Stimulated activated memory B cell treated with anti-CD40 and anti-IgM and Interleukin-4, amounts not matched to agents 10 μg/mL and 1 μg/mL and 100 μg/mL, for 72 hours (primary cell): ENCODE measurements around the gene DDX27.
"Not testable (repeated sequence)": the region's sequence is repeated elsewhere in the genome, so short reads cannot be mapped to it uniquely, and the experiment has no call there.

ENCODE experiments used
- ATAC-seq: fragments of 150-1000 bp; cut with Tn5 transposase; 2 replicates; pipeline ENCODE4 v1.10.0; 2021
- H3K27ac Mint-ChIP-seq: one replicate; pipeline ENCODE4 v1.8.0; 2022; ENCODE audit warnings: mild to moderate bottlenecking, mixed read lengths
- H3K27me3 Mint-ChIP-seq: one replicate; pipeline ENCODE4 v1.8.0; 2022; ENCODE audit warnings: mixed read lengths
- H3K36me3 Mint-ChIP-seq: one replicate; pipeline ENCODE4 v1.8.0; 2022; ENCODE audit warnings: mixed read lengths
- H3K4me1 Mint-ChIP-seq: one replicate; pipeline ENCODE4 v1.8.0; 2022; ENCODE audit warnings: mixed read lengths
- H3K4me3 Mint-ChIP-seq: one replicate; pipeline ENCODE4 v1.8.0; 2022; ENCODE audit warnings: mild to moderate bottlenecking, moderate library complexity, mixed read lengths
- H3K9me3 Mint-ChIP-seq: one replicate; pipeline ENCODE4 v1.8.0; 2022; ENCODE audit warnings: mixed read lengths

Gene DDX27, protein sequence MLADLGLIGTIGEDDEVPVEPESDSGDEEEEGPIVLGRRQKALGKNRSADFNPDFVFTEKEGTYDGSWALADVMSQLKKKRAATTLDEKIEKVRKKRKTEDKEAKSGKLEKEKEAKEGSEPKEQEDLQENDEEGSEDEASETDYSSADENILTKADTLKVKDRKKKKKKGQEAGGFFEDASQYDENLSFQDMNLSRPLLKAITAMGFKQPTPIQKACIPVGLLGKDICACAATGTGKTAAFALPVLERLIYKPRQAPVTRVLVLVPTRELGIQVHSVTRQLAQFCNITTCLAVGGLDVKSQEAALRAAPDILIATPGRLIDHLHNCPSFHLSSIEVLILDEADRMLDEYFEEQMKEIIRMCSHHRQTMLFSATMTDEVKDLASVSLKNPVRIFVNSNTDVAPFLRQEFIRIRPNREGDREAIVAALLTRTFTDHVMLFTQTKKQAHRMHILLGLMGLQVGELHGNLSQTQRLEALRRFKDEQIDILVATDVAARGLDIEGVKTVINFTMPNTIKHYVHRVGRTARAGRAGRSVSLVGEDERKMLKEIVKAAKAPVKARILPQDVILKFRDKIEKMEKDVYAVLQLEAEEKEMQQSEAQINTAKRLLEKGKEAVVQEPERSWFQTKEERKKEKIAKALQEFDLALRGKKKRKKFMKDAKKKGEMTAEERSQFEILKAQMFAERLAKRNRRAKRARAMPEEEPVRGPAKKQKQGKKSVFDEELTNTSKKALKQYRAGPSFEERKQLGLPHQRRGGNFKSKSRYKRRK

GRCh38 chr20:49219091-49219923 is at the start of gene DDX27:
TSS of gene DDX27 (plus strand) at chr20:49219416. CDS start at chr20:49219449, 33 bp downstream.
- Mint-ChIP-seq H3K36me3 (peaks cover 27% of the 10 kb centered on the region), H3K4me1 (peaks cover 24% of the 10 kb centered on the region), H3K27me3 (no peaks in the 10 kb centered on the region), H3K4me3 (peak within 1 kb of the TSS; percentile 95), H3K9me3 (no peaks in the 10 kb centered on the region), H3K27ac (peak within 1 kb of the TSS; percentile 94)
- peak; percentile 98 for ATAC-seq

DNA sequence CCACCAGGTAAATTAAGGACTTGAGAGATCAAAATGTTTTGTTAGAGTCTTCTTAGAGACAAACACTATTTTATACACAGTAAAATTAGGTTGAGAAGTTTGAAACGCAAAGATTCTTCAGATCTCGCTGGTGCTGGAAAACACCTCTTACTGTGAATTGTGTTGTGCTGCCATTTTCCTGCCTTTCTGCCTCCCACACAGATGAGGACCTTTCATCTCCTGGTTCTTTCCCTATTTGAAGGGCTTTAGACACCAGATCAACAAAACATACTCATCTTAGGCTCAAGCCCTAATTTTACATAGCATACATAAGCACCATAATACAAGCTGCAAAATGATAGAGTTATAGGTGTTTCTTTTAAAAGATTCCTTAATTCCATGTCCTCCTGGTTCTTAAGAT is 49.7 kb upstream of the DDX27 start:
- H3K36me3 Mint-ChIP-seq: peaks cover 28% of the 10 kb centered on the region
- no peak overlapping the region for H3K27ac Mint-ChIP-seq
- ATAC-seq: no peak
- H3K27me3 Mint-ChIP-seq: no peaks in the 10 kb centered on the region
- no peaks in the 10 kb centered on the region for H3K9me3 Mint-ChIP-seq
- H3K4me3 Mint-ChIP-seq: no peak overlapping the region
- H3K4me1 Mint-ChIP-seq: peaks cover 40% of the 10 kb centered on the region

DNA sequence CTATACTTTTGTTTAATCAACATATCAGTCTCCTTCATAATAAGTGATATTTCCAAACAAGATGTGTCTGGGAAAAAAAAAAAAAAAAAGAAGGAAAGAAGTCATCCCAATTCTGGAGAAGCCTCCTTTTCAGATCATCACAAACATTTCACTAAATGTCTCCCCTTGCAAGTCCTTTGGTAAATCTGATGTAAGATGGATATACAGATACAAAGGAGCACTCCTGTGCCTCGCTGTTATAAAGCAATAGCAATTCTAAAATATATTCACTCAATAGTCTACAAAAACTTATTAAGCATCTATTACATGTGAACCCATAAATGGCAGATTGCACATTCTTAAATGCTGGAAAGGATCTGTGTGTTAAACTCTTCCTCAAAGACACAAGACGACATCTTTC is 48.5 kb upstream of the DDX27 start:
- no peak overlapping the region for H3K4me3 Mint-ChIP-seq
- H3K36me3 Mint-ChIP-seq: peaks cover 25% of the 10 kb centered on the region
- peaks cover 36% of the 10 kb centered on the region for H3K4me1 Mint-ChIP-seq
- no peak overlapping the region for H3K27ac Mint-ChIP-seq
- H3K27me3 Mint-ChIP-seq: no peaks in the 10 kb centered on the region
- H3K9me3 Mint-ChIP-seq: no peaks in the 10 kb centered on the region
- ATAC-seq: no peak

- Mint-ChIP-seq H3K4me3 (no peak overlapping the region), H3K9me3 (no peaks in the 10 kb centered on the region), H3K36me3 (peaks cover 19% of the 10 kb centered on the region), H3K27me3 (no peaks in the 10 kb centered on the region), H3K4me1 (peaks cover 24% of the 10 kb centered on the region), H3K27ac (no peak overlapping the region)
- no peak for ATAC-seq
Measured at GRCh38 chr20:49171909-49172308, 47.3 kb upstream of the DDX27 start.

DNA sequence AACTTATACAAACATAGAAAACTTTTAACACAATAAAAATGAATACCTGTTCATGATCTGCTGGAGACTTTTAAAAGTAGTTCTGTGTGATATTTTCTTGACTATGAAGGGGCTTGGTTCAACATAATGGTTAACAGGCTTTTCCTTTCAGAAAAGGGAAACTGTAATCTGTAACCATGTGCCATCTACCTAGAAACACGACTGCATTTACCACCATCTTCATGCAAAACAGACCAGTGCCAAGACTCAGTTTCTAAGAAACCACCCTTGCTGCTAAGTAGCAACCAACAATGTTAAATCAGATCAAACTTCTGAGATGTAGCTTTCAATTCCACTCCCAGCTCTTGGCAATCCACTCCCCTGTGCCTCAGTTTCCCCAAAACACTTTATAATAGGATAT is 46.8 kb upstream of the DDX27 start:
- Mint-ChIP-seq H3K27me3 (no peaks in the 10 kb centered on the region), H3K4me1 (peaks cover 21% of the 10 kb centered on the region), H3K36me3 (peaks cover 20% of the 10 kb centered on the region), H3K27ac (no peak overlapping the region), H3K9me3 (no peaks in the 10 kb centered on the region), H3K4me3 (no peak overlapping the region)
- no peak for ATAC-seq

DNA sequence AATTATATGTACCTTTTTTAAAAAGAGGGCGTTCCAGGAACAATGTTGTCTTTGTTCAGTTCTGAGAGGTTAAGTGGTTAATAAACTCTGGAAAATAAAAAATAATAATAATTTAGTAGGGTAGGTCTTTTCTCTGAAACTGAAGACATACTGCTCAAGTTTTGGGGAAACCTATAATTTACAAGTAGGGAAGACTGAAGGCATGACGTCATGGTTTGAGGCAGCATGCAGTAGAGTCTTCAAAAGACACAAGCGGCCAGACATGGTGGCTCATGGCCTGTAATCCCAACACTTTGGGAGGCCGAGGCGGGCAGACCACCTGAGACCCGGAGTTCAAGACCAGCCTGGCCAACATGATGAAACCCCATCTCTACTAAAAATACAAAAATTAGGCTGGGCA is 45.0 kb upstream of the DDX27 start:
- H3K27me3 Mint-ChIP-seq: no peaks in the 10 kb centered on the region
- peaks cover 21% of the 10 kb centered on the region for H3K4me1 Mint-ChIP-seq
- H3K36me3 Mint-ChIP-seq: peaks cover 30% of the 10 kb centered on the region
- no peak overlapping the region for H3K4me3 Mint-ChIP-seq
- no peaks in the 10 kb centered on the region for H3K9me3 Mint-ChIP-seq
- H3K27ac Mint-ChIP-seq: no peak overlapping the region
- no peak for ATAC-seq

- no peak overlapping the region for H3K4me3 Mint-ChIP-seq
- peaks cover 11% of the 10 kb centered on the region for H3K36me3 Mint-ChIP-seq
- no peak for ATAC-seq
- H3K4me1 Mint-ChIP-seq: peaks cover 61% of the 10 kb centered on the region
- H3K9me3 Mint-ChIP-seq: no peaks in the 10 kb centered on the region
- no peaks in the 10 kb centered on the region for H3K27me3 Mint-ChIP-seq
- H3K27ac Mint-ChIP-seq: peak overlapping the region; percentile 32
Measured at GRCh38 chr20:49179368-49180277, 39.6 kb upstream of the DDX27 start.

- peaks cover 79% of the 10 kb centered on the region for H3K4me1 Mint-ChIP-seq
- ATAC-seq: no peak
- H3K36me3 Mint-ChIP-seq: peaks cover 16% of the 10 kb centered on the region
- H3K27ac Mint-ChIP-seq: no peak overlapping the region
- no peaks in the 10 kb centered on the region for H3K27me3 Mint-ChIP-seq
- H3K4me3 Mint-ChIP-seq: no peak overlapping the region
- no peaks in the 10 kb centered on the region for H3K9me3 Mint-ChIP-seq
Measured at GRCh38 chr20:49181265-49181877, 37.8 kb upstream of the DDX27 start.

GRCh38 chr20:49183444-49183843 is 35.8 kb upstream of the DDX27 start:
- no peak for ATAC-seq
- Mint-ChIP-seq H3K27ac (no peak overlapping the region), H3K4me3 (no peak overlapping the region), H3K27me3 (no peaks in the 10 kb centered on the region), H3K36me3 (peaks cover 5% of the 10 kb centered on the region), H3K4me1 (peaks cover 78% of the 10 kb centered on the region), H3K9me3 (no peaks in the 10 kb centered on the region)

DNA sequence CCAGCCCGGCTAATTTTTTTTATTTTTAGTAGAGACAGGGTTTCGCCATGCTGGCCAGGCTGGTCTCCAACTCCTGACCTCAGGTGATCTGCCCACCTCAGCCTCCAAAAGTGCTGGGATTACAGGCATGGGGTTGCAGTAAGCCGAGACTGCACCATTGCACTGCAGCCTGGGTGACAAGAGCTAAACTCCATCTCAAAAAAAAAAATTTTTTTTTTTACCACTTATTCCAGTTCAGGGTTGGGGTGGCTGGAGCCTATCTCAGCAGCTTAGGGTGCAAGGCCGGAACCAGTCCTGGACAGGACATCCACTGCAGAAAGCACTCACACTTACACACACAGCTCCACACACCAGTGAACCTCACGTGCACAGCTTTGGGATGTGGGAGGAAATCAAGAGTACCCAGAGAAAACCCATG is 35.1 kb upstream of the DDX27 start:
- not testable (repeated sequence) for H3K27ac Mint-ChIP-seq, H3K27me3 Mint-ChIP-seq, H3K36me3 Mint-ChIP-seq, H3K9me3 Mint-ChIP-seq, H3K4me3 Mint-ChIP-seq, ATAC-seq
- H3K4me1 Mint-ChIP-seq: peaks cover 78% of the 10 kb centered on the region

GRCh38 chr20:49184691-49185070 is 34.5 kb upstream of the DDX27 start:
- no peak overlapping the region for H3K4me3 Mint-ChIP-seq
- no peak for ATAC-seq
- peaks cover 4% of the 10 kb centered on the region for H3K27me3 Mint-ChIP-seq
- H3K4me1 Mint-ChIP-seq: peaks cover 72% of the 10 kb centered on the region
- H3K27ac Mint-ChIP-seq: no peak overlapping the region
- peaks cover 5% of the 10 kb centered on the region for H3K36me3 Mint-ChIP-seq
- H3K9me3 Mint-ChIP-seq: no peaks in the 10 kb centered on the region

DNA sequence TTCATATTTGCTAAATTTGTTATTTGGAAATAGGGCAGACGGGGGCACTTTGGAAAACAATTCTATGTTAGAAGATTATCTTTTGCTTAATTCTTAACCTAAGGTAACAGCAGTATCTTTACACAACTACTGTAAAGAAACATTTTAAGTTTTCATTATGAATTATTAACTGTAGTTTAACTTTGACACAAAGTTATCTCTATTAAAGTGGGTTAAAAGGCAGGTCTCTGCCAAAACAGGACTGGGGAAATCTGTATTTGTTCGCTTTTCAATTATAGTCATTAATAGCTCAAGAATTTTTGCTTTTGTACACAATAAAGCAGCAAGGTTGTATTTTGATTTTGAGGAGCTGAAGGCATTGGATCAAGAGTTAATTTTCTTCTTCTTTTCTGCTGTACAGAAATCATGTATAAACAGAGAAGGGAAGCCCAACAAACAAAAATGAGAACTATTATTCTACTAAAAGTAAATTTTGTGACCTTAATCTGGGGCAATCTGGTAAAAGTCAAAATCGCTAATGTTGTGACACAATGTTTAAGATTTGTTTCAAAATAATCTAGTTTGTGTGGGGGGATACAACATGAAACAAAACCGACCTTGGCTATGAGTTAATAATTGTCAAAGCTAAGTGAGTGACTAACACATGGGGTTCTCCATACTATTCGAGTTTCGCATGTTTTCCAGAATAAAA is 34.0 kb upstream of the DDX27 start:
- Mint-ChIP-seq H3K27me3 (peaks cover 8% of the 10 kb centered on the region), H3K4me3 (no peak overlapping the region), H3K27ac (no peak overlapping the region), H3K4me1 (peaks cover 66% of the 10 kb centered on the region), H3K36me3 (peaks cover 5% of the 10 kb centered on the region), H3K9me3 (no peaks in the 10 kb centered on the region)
- no peak for ATAC-seq

DNA sequence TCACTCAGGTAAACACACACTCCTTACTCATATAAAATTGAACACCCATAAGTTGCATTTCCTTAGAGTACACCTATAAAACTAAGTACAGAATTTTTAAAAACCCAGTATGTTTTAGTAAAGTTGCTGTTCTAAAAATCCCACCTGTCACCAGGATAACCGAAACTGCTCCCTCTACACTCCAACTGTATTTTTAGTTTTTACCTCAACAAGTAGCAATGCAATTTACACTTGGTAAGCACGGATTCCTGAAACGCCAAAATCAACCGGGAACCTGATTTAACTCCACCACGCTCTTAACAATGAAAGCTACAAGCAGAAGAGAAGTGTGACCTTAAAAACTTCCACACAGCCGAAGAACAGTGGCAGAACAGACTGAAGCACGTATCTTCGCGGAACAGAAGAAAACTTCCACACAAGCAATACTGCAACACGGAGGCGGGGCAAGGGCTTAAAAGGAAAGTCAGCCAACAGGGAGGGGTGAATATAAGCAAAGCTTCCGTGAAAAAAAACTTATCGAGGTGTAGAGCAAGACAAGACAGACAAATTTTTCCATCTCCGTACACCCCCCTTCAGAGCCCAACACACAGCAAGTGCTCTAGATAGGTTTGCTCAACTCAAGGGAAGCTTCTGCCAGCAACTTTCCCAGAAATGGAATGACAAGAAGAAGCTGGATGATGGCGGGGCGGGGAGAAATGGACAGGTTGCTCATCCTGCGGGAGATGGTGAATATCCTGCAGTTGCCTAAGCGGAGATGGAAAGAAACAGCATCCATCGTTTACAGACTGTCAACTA is 32.5 kb upstream of the DDX27 start:
- H3K4me3 Mint-ChIP-seq: peak overlapping the region; percentile 85
- ATAC-seq: peak; percentile 25
- peaks cover 8% of the 10 kb centered on the region for H3K27me3 Mint-ChIP-seq
- H3K36me3 Mint-ChIP-seq: peaks cover 5% of the 10 kb centered on the region
- H3K27ac Mint-ChIP-seq: peak overlapping the region; percentile 14
- H3K9me3 Mint-ChIP-seq: no peaks in the 10 kb centered on the region
- peaks cover 54% of the 10 kb centered on the region for H3K4me1 Mint-ChIP-seq
